Activated naive CD8-positive, alpha-beta T cell treated with anti-CD3 and anti-CD28 coated beads, Interleukin-2, amount 10 ng/mL, durations not matched to agents 7 days and 5 days (primary cell): Measurements from ENCODE around the gene RNU1-3. TPM values are rescaled to one million over a fixed set of nuclear protein-coding genes. Genes with fewer than 3 reads are reported as not detected.
"Not testable (repeated sequence)": the region's sequence is repeated elsewhere in the genome, so short reads cannot be mapped to it uniquely, and the experiment has no call there.

Experiments
- ATAC-seq: fragments of 150-1000 bp; cut with Tn5 transposase; one replicate; pipeline ENCODE4 v1.10.0; 2021; ENCODE audit warnings: low read depth, moderate library complexity
- POLR2A ChIA-PET: fragments of 350-600 bp; sonication (Branson Sonifier 250); formaldehyde crosslinking; loops from one replicate; lab custom pipeline; 2021; ENCODE audit warnings: antibody characterized with exemption; lab: Charles Lee
- DNase-seq: peaks from one replicate; pipeline ENCODE4 v3.0.0; 2021
- H3K27ac Mint-ChIP-seq: one replicate; pipeline ENCODE4 v1.8.0; 2022; ENCODE audit warnings: mild to moderate bottlenecking, mixed read lengths
- H3K27me3 Mint-ChIP-seq: one replicate; pipeline ENCODE4 v1.8.0; 2022; ENCODE audit warnings: mild to moderate bottlenecking, moderate library complexity, mixed read lengths
- H3K36me3 Mint-ChIP-seq: one replicate; pipeline ENCODE4 v1.8.0; 2021; ENCODE audit warnings: mild to moderate bottlenecking, mixed read lengths
- H3K4me1 Mint-ChIP-seq: one replicate; pipeline ENCODE4 v1.8.0; 2021; ENCODE audit warnings: mixed read lengths
- H3K4me3 Mint-ChIP-seq: one replicate; pipeline ENCODE4 v1.8.0; 2022; ENCODE audit warnings: mild to moderate bottlenecking, moderate library complexity, mixed read lengths
- H3K9me3 Mint-ChIP-seq: one replicate; pipeline ENCODE4 v1.8.0; 2021; ENCODE audit warnings: mixed read lengths
- total RNA-seq, 2 experiments: library from RNA; stranded (reverse); gene quantifications; one replicate each; pipeline ENCODE4 v1.2.3, GENCODE V29; 2021

Gene RNU1-3
- total RNA-seq, 2 experiments from 2014 or later: 3,257 to 3,430 TPM

DNA sequence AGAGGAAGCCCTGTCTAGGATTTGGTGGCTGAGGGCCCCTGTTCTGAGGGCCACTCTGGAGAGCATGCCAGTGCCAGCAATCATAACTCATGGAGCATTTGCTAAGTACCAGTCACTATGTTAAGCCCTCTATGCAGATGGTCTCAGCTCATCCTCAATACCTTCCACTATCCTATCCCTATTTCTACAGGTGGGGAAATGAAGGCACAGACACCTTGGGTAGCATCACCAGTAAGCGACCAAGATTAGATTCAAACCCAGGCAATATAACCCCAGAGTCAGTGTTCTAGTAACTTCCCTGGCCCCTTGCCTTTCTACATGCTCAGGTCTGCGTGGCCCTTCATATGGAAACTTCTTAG, 45.5 kb downstream of the RNU1-3 start:
- Mint-ChIP-seq H3K36me3 (peaks cover 1% of the 10 kb centered on the region), H3K9me3 (no peaks in the 10 kb centered on the region), H3K4me1 (no peaks in the 10 kb centered on the region), H3K4me3 (no peak overlapping the region), H3K27me3 (no peaks in the 10 kb centered on the region), H3K27ac (no peak overlapping the region)
- ATAC-seq (no peak), DNase-seq (no peak)
- POLR2A ChIA-PET: interaction anchor here (1.0 kb wide), 1 partner anchor 146 kb away, joined by 3 read pairs; no protein-coding TSS in a partner anchor

DNA sequence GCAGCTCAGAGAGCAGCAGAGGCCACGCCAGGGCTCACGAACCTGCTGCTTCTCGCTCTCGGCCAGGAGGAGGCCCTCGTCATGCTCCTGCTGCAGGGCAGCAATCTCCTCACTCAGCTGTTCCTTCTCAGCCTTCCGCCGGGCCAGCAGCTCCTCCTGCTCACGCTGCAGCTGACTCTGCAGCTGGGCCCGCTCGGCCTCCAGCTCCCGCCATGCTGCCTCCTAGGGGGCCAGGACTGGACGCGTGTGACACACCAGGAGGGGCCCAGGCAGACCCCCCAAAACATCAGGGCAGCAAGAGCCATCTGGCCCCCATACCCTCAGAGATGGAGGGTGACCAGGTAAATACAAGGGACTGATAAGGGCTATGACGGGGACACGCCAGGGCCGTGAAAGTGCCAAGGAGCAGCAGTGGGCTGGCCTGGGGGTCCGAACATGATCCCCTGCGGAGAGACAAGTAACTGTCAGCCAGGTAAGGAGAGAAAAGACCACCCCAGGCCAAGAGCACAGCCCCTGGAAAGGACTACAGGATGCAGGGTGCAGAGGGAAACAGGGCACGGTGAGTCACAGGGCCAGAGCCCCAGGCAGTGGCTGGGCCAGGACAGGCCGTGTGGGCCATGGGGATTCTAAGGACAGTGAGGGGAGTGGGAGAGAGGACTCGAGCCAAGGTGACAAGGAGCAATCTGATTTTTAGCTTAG, 46.8 kb downstream of the RNU1-3 start:
- POLR2A ChIA-PET: interaction anchor here (1.0 kb wide), 1 partner anchor 285 kb away, joined by 5 read pairs; no protein-coding TSS in a partner anchor
- not testable (repeated sequence) for H3K9me3 Mint-ChIP-seq, H3K27ac Mint-ChIP-seq, H3K4me1 Mint-ChIP-seq, H3K27me3 Mint-ChIP-seq, H3K36me3 Mint-ChIP-seq, ATAC-seq, H3K4me3 Mint-ChIP-seq
- peak; percentile 45 for DNase-seq

DNA sequence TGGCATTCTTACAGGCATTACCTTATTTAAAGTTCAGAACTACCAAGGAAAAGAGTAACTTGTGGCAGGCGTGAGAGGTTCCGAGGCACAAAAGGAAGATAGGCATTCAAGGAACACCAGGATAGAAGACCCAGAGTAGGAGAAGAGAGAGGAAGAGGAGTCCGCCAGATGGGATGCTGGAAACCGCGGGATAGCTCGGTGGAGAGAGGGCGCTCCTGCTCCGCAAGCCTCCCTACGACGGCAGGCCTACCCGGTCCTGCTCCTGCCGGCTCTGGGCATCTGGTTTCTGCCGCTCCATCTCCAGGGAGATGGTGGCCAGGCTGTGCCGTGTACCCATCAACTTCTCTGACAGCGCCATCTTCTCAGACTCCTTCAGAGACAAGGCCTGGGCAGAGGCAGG, 48.0 kb downstream of the RNU1-3 start:
- Mint-ChIP-seq H3K27me3 (no peaks in the 10 kb centered on the region), H3K27ac (no peak overlapping the region), H3K36me3 (no peaks in the 10 kb centered on the region), H3K4me1 (no peaks in the 10 kb centered on the region), H3K9me3 (no peaks in the 10 kb centered on the region), H3K4me3 (no peak overlapping the region)
- POLR2A ChIA-PET: no interaction called here
- no peak for DNase-seq
- ATAC-seq: no peak

DNA sequence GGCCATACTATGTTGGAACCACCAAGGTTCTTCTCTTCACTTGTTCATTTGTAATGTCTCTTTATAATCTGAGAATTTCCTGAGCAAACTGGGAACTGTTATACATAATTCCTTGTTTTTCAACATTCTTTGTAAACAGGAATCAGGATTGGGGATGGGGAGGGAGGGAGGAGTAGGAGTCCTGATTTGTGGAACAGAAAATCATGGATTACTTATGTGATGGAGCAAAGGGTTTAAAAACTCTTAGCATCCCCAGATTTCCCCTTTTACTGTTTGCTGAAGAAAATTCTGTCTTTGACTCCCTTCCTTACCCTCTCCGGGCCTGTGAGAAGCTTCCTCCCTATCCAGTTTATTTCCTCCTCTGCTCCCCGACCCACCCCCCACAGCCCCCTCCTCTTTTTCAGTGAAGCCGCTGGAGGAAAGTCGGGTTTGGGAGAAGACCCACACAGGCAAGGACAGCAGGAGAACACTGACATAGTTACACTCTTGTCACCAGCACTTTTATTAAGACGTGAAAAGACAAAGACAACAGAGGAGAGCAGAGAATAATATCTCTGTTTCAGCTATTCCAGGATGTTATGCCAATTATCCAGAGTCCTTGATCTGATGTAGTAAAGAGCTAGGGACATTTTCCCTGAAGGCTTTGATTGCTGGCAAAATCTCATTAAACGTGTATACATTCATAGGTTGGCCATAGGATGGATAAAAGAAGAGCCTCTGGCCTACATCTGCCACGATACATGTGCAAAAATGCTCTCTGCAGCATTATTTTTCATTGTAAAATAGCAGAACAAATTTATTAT, 48.8 kb downstream of the RNU1-3 start:
- H3K27ac Mint-ChIP-seq: no peak overlapping the region
- no peak for DNase-seq
- H3K9me3 Mint-ChIP-seq: no peaks in the 10 kb centered on the region
- no peak overlapping the region for H3K4me3 Mint-ChIP-seq
- no peaks in the 10 kb centered on the region for H3K27me3 Mint-ChIP-seq
- POLR2A ChIA-PET: no interaction called here
- no peaks in the 10 kb centered on the region for H3K4me1 Mint-ChIP-seq
- ATAC-seq: no peak
- H3K36me3 Mint-ChIP-seq: no peaks in the 10 kb centered on the region

DNA sequence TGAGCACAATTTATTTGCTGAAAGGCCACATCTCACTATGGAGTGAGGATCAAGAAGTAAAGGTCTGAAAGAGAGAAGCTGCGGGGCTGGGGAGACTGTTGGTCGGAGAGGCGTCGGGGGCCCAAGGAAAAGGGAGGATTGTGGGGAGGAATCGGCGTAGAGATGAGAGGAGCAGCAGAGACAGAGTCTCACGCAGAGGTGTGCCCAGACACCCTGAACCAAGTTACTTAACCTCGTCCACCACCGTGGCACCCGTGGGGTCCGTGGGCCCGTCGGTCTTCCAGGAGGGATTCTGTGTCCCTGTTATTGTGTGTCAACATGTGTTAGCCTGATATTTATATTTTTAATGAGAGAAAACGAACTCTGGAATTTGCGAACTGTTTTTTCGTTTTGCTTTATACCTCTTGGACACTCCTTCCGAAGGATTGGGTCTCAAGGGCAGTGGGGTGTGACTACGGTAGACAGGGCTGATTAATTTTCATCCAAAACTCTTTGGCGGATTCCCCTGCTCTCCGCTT, 49.6 kb downstream of the RNU1-3 start:
- Mint-ChIP-seq H3K27me3 (no peaks in the 10 kb centered on the region), H3K4me3 (no peak overlapping the region), H3K4me1 (no peaks in the 10 kb centered on the region), H3K9me3 (no peaks in the 10 kb centered on the region), H3K36me3 (no peaks in the 10 kb centered on the region), H3K27ac (no peak overlapping the region)
- ATAC-seq (no peak), DNase-seq (peak; percentile 29)
- POLR2A ChIA-PET: no interaction called here

Other genes with a start within 250 kb of the RNU1-3 start
- gene SPATA21, start 229.5 kb downstream of the RNU1-3 start, total RNA-seq: not detected
- gene NECAP2, start 226.2 kb downstream of the RNU1-3 start, total RNA-seq: 100 to 1,000 TPM; 110 to 111 TPM
- gene RNU1-1, start 152.7 kb downstream of the RNU1-3 start, total RNA-seq: 1,000 to 10,000 TPM; 3,257 to 3,430 TPM
- 10 to 100 TPM; 11.3 to 12.6 TPM for gene NBPF1, start 53.4 kb downstream of the RNU1-3 start, total RNA-seq
- 1,000 to 10,000 TPM; 3,257 to 3,430 TPM for gene RNU1-4, start 73.6 kb upstream of the RNU1-3 start, total RNA-seq
- gene RNU1-2, start 229.0 kb upstream of the RNU1-3 start, total RNA-seq: 1,000 to 10,000 TPM; 3,257 to 3,430 TPM